WTC11 (cell line): ENCODE data around the gene SFRP2. TPM values are rescaled to one million over a fixed set of nuclear protein-coding genes. Genes with fewer than 3 reads are reported as not detected.
A peak's percentile ranks its signal among the peaks of the same experiment; 100 is the strongest.

ENCODE experiments used
- ATAC-seq: fragments of 200-7000 bp; cut with Tn5 transposase; 2 replicates; pipeline ENCODE4 v1.10.0; 2021; ENCODE audit warnings: mild to moderate bottlenecking, moderate library complexity
- CTCF ChIA-PET: fragments of 300-600 bp; sonication (Branson Sonifier 250); formaldehyde crosslinking; loops from one replicate; lab custom pipeline; 2021; ENCODE audit warnings: antibody characterized with exemption; lab: Charles Lee
- POLR2A ChIA-PET: fragments of 350-600 bp; sonication (Branson Sonifier 250); formaldehyde crosslinking; loops from one replicate; lab custom pipeline; 2021; ENCODE audit warnings: antibody characterized with exemption; lab: Charles Lee
- DNase-seq: peaks from one replicate; pipeline ENCODE4 v3.0.0; 2021; ENCODE audit warnings: low spot score
- H3K27ac Mint-ChIP-seq: 2 replicates; pipeline ENCODE4 v1.8.0; 2021; ENCODE audit warnings: mixed read lengths
- H3K27me3 Mint-ChIP-seq: 2 replicates; pipeline ENCODE4 v1.8.0; 2021; ENCODE audit warnings: low read depth, mild to moderate bottlenecking, moderate library complexity, mixed read lengths
- H3K36me3 Mint-ChIP-seq: 2 replicates; pipeline ENCODE4 v1.8.0; 2021; ENCODE audit warnings: mixed read lengths
- H3K4me1 Mint-ChIP-seq: 2 replicates; pipeline ENCODE4 v1.8.0; 2022; ENCODE audit warnings: mixed read lengths
- H3K4me3 Mint-ChIP-seq: 2 replicates; pipeline ENCODE4 v1.8.0; 2021; ENCODE audit warnings: mild to moderate bottlenecking, moderate library complexity, mixed read lengths
- H3K9me3 Mint-ChIP-seq: 2 replicates; pipeline ENCODE4 v1.8.0; 2021; ENCODE audit warnings: mixed read lengths
- CREB1 ChIP-seq: sonication (generic); formaldehyde crosslinking; IDR thresholded peaks from 2 replicates; pipeline ENCODE4 v1.8.0; 2023; ENCODE audit warnings: mild to moderate bottlenecking, missing genetic modification reagents
- GTF2I ChIP-seq: fragments of 250-450 bp; sonication (Bioruptor Pico); conservative IDR thresholded peaks from 2 replicates; pipeline ENCODE4 v1.4.0; 2021; ENCODE audit warnings: mild to moderate bottlenecking
- MXD4 ChIP-seq: fragments of 250-450 bp; sonication (Bioruptor Pico); IDR thresholded peaks from 2 replicates; pipeline ENCODE4 v1.8.0; 2021; ENCODE audit warnings: mild to moderate bottlenecking, moderate library complexity, borderline replicate concordance
- NR1H2 ChIP-seq: sonication (generic); formaldehyde crosslinking; IDR thresholded peaks from 2 replicates; pipeline ENCODE4 v1.9.0; 2021; ENCODE audit warnings: mild to moderate bottlenecking, moderate library complexity, missing genetic modification reagents
- NR2C2 ChIP-seq: sonication (generic); formaldehyde crosslinking; IDR thresholded peaks from 2 replicates; pipeline ENCODE4 v1.8.0; 2022; ENCODE audit warnings: mild to moderate bottlenecking, missing genetic modification reagents
- NR3C1 ChIP-seq: sonication (generic); formaldehyde crosslinking; conservative IDR thresholded peaks from 2 replicates; pipeline ENCODE4 v1.8.1; 2023; ENCODE audit warnings: low read depth, mild to moderate bottlenecking, missing genetic modification reagents
- ZNF263 ChIP-seq: sonication (generic); formaldehyde crosslinking; IDR thresholded peaks from 2 replicates; pipeline ENCODE4 v1.8.1; 2022; ENCODE audit warnings: low read depth, mild to moderate bottlenecking, moderate library complexity, missing genetic modification reagents
- ZNF317 ChIP-seq: sonication (generic); formaldehyde crosslinking; IDR thresholded peaks from 2 replicates; pipeline ENCODE4 v1.8.1; 2023; ENCODE audit warnings: low read depth, mild to moderate bottlenecking, moderate library complexity, missing genetic modification reagents, borderline replicate concordance
- ZNF423 ChIP-seq: fragments of 250-450 bp; sonication (Bioruptor Pico); IDR thresholded peaks from 2 replicates; pipeline ENCODE4 v2.1.2; 2022; ENCODE audit warnings: mild to moderate bottlenecking, moderate library complexity
- total RNA-seq: library from RNA; stranded (reverse); gene quantifications from 3 replicates; pipeline ENCODE4 v1.2.3, GENCODE V29; 2021
- TF ChIP-seq, protein P1 (sequence below): fragments of 250-450 bp; sonication (Bioruptor Pico); IDR thresholded peaks from 2 replicates; pipeline ENCODE4 v1.8.0; 2021; ENCODE audit warnings: mild to moderate bottlenecking
- TF ChIP-seq, protein P2 (sequence below): sonication (generic); formaldehyde crosslinking; IDR thresholded peaks from 2 replicates; pipeline ENCODE4 v1.8.0; 2022; ENCODE audit warnings: mild to moderate bottlenecking, missing genetic modification reagents
- TF ChIP-seq, protein P3 (sequence below): sonication (generic); formaldehyde crosslinking; IDR thresholded peaks from 2 replicates; pipeline ENCODE4 v1.8.0; 2022; ENCODE audit warnings: mild to moderate bottlenecking, missing genetic modification reagents
- TF ChIP-seq, protein P4 (sequence below): sonication (generic); formaldehyde crosslinking; IDR thresholded peaks from 2 replicates; pipeline ENCODE4 v1.8.1; 2023; ENCODE audit warnings: mild to moderate bottlenecking, missing genetic modification reagents, borderline replicate concordance
- TF ChIP-seq, protein P5 (sequence below): sonication (generic); formaldehyde crosslinking; IDR thresholded peaks from 2 replicates; pipeline ENCODE4 v1.8.1; 2023; ENCODE audit warnings: mild to moderate bottlenecking, missing genetic modification reagents, moderate library complexity
- TF ChIP-seq, protein P6 (sequence below): sonication (generic); formaldehyde crosslinking; IDR thresholded peaks from 2 replicates; pipeline ENCODE4 v1.8.1; 2022; ENCODE audit warnings: low read depth, missing genetic modification reagents, borderline replicate concordance
- TF ChIP-seq, protein P7 (sequence below): fragments of 250-450 bp; sonication (Bioruptor Pico); IDR thresholded peaks from 2 replicates; pipeline ENCODE4 v1.9.0; 2021; ENCODE audit warnings: mild to moderate bottlenecking

SFRP2 gene
- total RNA-seq, 1 experiment from 2014 or later: 417 TPM

DNA sequence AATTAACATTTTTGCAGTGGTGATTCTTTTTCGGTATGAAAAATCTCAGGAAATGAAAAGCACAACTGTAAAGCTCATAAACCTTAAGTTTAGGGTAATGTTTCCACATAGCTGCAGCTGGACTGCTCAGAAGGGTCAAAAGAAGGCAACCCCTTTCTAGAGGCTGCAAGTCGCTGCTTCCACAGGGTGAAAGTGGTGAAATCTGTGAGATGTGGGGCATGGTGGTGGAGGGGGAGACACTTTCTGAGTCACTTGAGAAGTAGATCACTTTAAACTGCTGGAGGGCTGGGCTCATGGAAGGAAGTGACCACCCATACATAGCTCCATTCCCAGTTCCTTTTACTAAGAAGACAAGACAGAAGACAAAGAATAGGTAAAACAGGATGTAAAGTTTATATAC, 8.7 kb downstream of the SFRP2 start:
- H3K27ac Mint-ChIP-seq: peak overlapping the region; percentile 89
- H3K4me1 Mint-ChIP-seq: peaks cover 57% of the 10 kb centered on the region

DNA sequence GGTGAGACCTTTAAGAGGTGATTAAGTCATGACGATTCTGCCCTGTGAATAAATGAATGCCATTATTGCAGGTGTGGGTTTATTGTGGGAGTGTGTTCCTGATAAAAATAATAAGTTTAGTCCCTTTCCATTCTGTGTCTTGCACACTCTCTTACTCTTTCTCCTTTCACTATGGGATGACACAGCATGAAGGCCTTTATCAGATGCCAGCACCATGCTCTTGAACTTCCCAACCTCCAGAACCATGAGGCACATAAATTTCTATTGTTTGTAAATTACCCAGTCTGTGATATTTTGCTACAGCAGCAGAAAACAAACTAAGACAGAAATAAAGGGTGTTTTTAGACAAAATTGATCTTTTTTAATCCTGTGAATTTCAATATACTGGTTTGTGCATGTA, 10.5 kb downstream of the SFRP2 start:
- POLR2A ChIA-PET: no interaction called here
- peaks cover 43% of the 10 kb centered on the region for H3K4me1 Mint-ChIP-seq

More for the DNA sequence above, 8.7 kb downstream of the SFRP2 start:
- TF ChIP-seq, protein P1, sequence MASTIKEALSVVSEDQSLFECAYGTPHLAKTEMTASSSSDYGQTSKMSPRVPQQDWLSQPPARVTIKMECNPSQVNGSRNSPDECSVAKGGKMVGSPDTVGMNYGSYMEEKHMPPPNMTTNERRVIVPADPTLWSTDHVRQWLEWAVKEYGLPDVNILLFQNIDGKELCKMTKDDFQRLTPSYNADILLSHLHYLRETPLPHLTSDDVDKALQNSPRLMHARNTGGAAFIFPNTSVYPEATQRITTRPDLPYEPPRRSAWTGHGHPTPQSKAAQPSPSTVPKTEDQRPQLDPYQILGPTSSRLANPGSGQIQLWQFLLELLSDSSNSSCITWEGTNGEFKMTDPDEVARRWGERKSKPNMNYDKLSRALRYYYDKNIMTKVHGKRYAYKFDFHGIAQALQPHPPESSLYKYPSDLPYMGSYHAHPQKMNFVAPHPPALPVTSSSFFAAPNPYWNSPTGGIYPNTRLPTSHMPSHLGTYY: peak; percentile 26; the same call in 1 of the 2 replicates
- TF ChIP-seq MXD4 (CRISPR knock-in tag) (no peak), NR1H2 (CRISPR knock-in tag) (no peak)
- TF ChIP-seq, protein P2, sequence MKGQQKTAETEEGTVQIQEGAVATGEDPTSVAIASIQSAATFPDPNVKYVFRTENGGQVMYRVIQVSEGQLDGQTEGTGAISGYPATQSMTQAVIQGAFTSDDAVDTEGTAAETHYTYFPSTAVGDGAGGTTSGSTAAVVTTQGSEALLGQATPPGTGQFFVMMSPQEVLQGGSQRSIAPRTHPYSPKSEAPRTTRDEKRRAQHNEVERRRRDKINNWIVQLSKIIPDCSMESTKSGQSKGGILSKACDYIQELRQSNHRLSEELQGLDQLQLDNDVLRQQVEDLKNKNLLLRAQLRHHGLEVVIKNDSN (CRISPR knock-in tag): no peak
- DNase-seq: no peak
- H3K27me3 Mint-ChIP-seq: no peaks in the 10 kb centered on the region
- POLR2A ChIA-PET: interaction anchor here (1.9 kb wide), 1 partner anchor 10 kb away, joined by 17 read pairs; no protein-coding TSS in a partner anchor
- 0 out of 2 replicates have a peak, but pooled peaks have one; percentile 11 for ATAC-seq
- peaks cover 10% of the 10 kb centered on the region for H3K9me3 Mint-ChIP-seq
- CTCF ChIA-PET: interaction anchor here (1.5 to 2.4 kb wide), 5 partner anchors 10 to 303 kb away, joined by 4 to 21 read pairs (median 12); no protein-coding TSS in a partner anchor
- no peak overlapping the region for H3K4me3 Mint-ChIP-seq
- peaks cover 63% of the 10 kb centered on the region for H3K36me3 Mint-ChIP-seq

DNA sequence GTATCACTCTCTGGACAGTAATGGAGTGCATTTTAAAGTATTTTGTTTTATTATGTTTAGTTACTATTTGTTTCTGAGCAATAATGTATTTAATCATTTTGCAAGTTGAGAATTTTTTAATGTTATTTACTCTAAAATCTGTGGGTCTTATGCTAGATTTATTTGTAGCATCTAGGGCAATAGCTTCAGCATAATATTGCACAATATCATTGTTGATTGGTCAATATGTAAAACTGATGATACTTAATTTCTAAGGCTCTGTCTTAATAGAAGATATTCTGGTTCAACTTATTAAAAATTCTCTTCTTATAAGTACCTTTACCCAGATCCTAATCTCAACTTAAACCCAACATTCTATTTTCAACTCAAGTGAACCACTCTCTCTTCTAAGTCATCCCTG, 11.5 kb downstream of the SFRP2 start:
- no peak overlapping the region for H3K27ac Mint-ChIP-seq
- DNase-seq: no peak
- H3K4me1 Mint-ChIP-seq: peaks cover 43% of the 10 kb centered on the region
- ATAC-seq: no peak
- peaks cover 37% of the 10 kb centered on the region for H3K36me3 Mint-ChIP-seq
- H3K9me3 Mint-ChIP-seq: peaks cover 10% of the 10 kb centered on the region
- ChIA-PET CTCF (interaction anchor here (1.6 to 1.7 kb wide), 2 partner anchors 9 to 13 kb away, joined by 5 to 12 read pairs; no protein-coding TSS in a partner anchor), POLR2A (no interaction called here)
- H3K4me3 Mint-ChIP-seq: no peak overlapping the region
- H3K27me3 Mint-ChIP-seq: no peaks in the 10 kb centered on the region
- TF ChIP-seq, protein P3, sequence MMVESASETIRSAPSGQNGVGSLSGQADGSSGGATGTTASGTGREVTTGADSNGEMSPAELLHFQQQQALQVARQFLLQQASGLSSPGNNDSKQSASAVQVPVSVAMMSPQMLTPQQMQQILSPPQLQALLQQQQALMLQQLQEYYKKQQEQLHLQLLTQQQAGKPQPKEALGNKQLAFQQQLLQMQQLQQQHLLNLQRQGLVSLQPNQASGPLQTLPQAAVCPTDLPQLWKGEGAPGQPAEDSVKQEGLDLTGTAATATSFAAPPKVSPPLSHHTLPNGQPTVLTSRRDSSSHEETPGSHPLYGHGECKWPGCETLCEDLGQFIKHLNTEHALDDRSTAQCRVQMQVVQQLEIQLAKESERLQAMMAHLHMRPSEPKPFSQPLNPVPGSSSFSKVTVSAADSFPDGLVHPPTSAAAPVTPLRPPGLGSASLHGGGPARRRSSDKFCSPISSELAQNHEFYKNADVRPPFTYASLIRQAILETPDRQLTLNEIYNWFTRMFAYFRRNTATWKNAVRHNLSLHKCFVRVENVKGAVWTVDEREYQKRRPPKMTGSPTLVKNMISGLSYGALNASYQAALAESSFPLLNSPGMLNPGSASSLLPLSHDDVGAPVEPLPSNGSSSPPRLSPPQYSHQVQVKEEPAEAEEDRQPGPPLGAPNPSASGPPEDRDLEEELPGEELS (CRISPR knock-in tag): no peak
- TF ChIP-seq, protein P4, sequence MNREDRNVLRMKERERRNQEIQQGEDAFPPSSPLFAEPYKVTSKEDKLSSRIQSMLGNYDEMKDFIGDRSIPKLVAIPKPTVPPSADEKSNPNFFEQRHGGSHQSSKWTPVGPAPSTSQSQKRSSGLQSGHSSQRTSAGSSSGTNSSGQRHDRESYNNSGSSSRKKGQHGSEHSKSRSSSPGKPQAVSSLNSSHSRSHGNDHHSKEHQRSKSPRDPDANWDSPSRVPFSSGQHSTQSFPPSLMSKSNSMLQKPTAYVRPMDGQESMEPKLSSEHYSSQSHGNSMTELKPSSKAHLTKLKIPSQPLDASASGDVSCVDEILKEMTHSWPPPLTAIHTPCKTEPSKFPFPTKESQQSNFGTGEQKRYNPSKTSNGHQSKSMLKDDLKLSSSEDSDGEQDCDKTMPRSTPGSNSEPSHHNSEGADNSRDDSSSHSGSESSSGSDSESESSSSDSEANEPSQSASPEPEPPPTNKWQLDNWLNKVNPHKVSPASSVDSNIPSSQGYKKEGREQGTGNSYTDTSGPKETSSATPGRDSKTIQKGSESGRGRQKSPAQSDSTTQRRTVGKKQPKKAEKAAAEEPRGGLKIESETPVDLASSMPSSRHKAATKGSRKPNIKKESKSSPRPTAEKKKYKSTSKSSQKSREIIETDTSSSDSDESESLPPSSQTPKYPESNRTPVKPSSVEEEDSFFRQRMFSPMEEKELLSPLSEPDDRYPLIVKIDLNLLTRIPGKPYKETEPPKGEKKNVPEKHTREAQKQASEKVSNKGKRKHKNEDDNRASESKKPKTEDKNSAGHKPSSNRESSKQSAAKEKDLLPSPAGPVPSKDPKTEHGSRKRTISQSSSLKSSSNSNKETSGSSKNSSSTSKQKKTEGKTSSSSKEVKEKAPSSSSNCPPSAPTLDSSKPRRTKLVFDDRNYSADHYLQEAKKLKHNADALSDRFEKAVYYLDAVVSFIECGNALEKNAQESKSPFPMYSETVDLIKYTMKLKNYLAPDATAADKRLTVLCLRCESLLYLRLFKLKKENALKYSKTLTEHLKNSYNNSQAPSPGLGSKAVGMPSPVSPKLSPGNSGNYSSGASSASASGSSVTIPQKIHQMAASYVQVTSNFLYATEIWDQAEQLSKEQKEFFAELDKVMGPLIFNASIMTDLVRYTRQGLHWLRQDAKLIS (CRISPR knock-in tag): no peak
- TF ChIP-seq, protein P1: no peak
- TF ChIP-seq, protein P5, sequence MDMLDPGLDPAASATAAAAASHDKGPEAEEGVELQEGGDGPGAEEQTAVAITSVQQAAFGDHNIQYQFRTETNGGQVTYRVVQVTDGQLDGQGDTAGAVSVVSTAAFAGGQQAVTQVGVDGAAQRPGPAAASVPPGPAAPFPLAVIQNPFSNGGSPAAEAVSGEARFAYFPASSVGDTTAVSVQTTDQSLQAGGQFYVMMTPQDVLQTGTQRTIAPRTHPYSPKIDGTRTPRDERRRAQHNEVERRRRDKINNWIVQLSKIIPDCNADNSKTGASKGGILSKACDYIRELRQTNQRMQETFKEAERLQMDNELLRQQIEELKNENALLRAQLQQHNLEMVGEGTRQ (CRISPR knock-in tag): no peak
- TF ChIP-seq ZNF317 (CRISPR knock-in tag) (no peak), CREB1 (no peak), GTF2I (CRISPR knock-in tag) (no peak)

More for the DNA sequence above, 10.5 kb downstream of the SFRP2 start:
- ATAC-seq (no peak), DNase-seq (no peak)
- peaks cover 46% of the 10 kb centered on the region for H3K36me3 Mint-ChIP-seq
- CTCF ChIA-PET: no interaction called here
- peaks cover 10% of the 10 kb centered on the region for H3K9me3 Mint-ChIP-seq
- H3K4me3 Mint-ChIP-seq: no peak overlapping the region
- no peak overlapping the region for H3K27ac Mint-ChIP-seq
- no peaks in the 10 kb centered on the region for H3K27me3 Mint-ChIP-seq
- TF ChIP-seq, protein P6, sequence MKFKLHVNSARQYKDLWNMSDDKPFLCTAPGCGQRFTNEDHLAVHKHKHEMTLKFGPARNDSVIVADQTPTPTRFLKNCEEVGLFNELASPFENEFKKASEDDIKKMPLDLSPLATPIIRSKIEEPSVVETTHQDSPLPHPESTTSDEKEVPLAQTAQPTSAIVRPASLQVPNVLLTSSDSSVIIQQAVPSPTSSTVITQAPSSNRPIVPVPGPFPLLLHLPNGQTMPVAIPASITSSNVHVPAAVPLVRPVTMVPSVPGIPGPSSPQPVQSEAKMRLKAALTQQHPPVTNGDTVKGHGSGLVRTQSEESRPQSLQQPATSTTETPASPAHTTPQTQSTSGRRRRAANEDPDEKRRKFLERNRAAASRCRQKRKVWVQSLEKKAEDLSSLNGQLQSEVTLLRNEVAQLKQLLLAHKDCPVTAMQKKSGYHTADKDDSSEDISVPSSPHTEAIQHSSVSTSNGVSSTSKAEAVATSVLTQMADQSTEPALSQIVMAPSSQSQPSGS (CRISPR knock-in tag): no peak
- TF ChIP-seq, protein P7, sequence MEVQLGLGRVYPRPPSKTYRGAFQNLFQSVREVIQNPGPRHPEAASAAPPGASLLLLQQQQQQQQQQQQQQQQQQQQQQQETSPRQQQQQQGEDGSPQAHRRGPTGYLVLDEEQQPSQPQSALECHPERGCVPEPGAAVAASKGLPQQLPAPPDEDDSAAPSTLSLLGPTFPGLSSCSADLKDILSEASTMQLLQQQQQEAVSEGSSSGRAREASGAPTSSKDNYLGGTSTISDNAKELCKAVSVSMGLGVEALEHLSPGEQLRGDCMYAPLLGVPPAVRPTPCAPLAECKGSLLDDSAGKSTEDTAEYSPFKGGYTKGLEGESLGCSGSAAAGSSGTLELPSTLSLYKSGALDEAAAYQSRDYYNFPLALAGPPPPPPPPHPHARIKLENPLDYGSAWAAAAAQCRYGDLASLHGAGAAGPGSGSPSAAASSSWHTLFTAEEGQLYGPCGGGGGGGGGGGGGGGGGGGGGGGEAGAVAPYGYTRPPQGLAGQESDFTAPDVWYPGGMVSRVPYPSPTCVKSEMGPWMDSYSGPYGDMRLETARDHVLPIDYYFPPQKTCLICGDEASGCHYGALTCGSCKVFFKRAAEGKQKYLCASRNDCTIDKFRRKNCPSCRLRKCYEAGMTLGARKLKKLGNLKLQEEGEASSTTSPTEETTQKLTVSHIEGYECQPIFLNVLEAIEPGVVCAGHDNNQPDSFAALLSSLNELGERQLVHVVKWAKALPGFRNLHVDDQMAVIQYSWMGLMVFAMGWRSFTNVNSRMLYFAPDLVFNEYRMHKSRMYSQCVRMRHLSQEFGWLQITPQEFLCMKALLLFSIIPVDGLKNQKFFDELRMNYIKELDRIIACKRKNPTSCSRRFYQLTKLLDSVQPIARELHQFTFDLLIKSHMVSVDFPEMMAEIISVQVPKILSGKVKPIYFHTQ (CRISPR knock-in tag): no peak
- TF ChIP-seq NR2C2 (CRISPR knock-in tag) (no peak), ZNF423 (no peak), NR3C1 (no peak), ZNF263 (no peak)
